Calu3 (cell line): ENCODE data around the gene SLC1A2. TPM values are rescaled to one million over a fixed set of nuclear protein-coding genes. Genes with fewer than 3 reads are reported as not detected.

Source experiments
- BruUV-seq: library from RNA; stranded (reverse); fragments of 400-500 nt; replicated peaks from 2 replicates; lab custom pipeline; 2021; lab: Mats Ljungman, UMichigan
- CTCF ChIA-PET: fragments of 300-600 bp; sonication (Branson Sonifier 250); formaldehyde crosslinking; loops from one replicate; lab custom pipeline; 2022; ENCODE audit warnings: antibody characterized with exemption; lab: Charles Lee
- DNase-seq: peaks from one replicate; pipeline ENCODE4 v3.0.0; 2022
- H3K27ac Mint-ChIP-seq: one replicate; pipeline ENCODE4 v1.8.0; 2022; ENCODE audit warnings: mixed read lengths; ENCODE audit not compliant: unreplicated experiment
- H3K27me3 Mint-ChIP-seq: one replicate; pipeline ENCODE4 v1.8.0; 2022; ENCODE audit warnings: mixed read lengths; ENCODE audit not compliant: unreplicated experiment
- H3K36me3 Mint-ChIP-seq: one replicate; pipeline ENCODE4 v1.8.0; 2022; ENCODE audit warnings: mild to moderate bottlenecking, moderate library complexity, mixed read lengths; ENCODE audit not compliant: insufficient read depth, unreplicated experiment
- H3K4me1 Mint-ChIP-seq: one replicate; pipeline ENCODE4 v1.8.0; 2022; ENCODE audit warnings: mild to moderate bottlenecking, low read depth, mixed read lengths; ENCODE audit not compliant: unreplicated experiment
- H3K4me3 Mint-ChIP-seq: one replicate; pipeline ENCODE4 v1.8.0; 2022; ENCODE audit warnings: mild to moderate bottlenecking, low read depth, moderate library complexity, mixed read lengths; ENCODE audit not compliant: unreplicated experiment
- H3K9me3 Mint-ChIP-seq: one replicate; pipeline ENCODE4 v1.8.0; 2022; ENCODE audit warnings: low read depth, mixed read lengths; ENCODE audit not compliant: unreplicated experiment
- intact Hi-C: fragments of 100-400 bp; cut with micrococcal nuclease; formaldehyde crosslinking; loops from one replicate; pipeline ENCODE4 v1.10.0; 2022; ENCODE audit not compliant: unreplicated experiment
- total RNA-seq: library from RNA; stranded (reverse); gene quantifications from 2 replicates; pipeline ENCODE4 v1.2.3, GENCODE V29; 2022
- TF ChIP-seq, protein P1 (sequence below): fragments of 200-600 bp; IDR thresholded peaks from one replicate; pipeline ENCODE4 v1.8.0; 2022; ENCODE audit warnings: antibody characterized with exemption; ENCODE audit not compliant: unreplicated experiment

SLC1A2 gene
- total RNA-seq, 1 experiment from 2014 or later, result 0.40 TPM

- intact Hi-C loops, result no loop called here
- Mint-ChIP-seq H3K27me3 (no peaks in the 10 kb centered on the region), H3K9me3 (no peaks in the 10 kb centered on the region), H3K4me3 (no peak overlapping the region), H3K4me1 (peaks cover 21% of the 10 kb centered on the region), H3K27ac (no peak overlapping the region), H3K36me3 (no peaks in the 10 kb centered on the region)
- CTCF ChIA-PET, result no interaction called here
- no TSS peak for BruUV-seq
- no peak for DNase-seq
- TF ChIP-seq, protein P1, sequence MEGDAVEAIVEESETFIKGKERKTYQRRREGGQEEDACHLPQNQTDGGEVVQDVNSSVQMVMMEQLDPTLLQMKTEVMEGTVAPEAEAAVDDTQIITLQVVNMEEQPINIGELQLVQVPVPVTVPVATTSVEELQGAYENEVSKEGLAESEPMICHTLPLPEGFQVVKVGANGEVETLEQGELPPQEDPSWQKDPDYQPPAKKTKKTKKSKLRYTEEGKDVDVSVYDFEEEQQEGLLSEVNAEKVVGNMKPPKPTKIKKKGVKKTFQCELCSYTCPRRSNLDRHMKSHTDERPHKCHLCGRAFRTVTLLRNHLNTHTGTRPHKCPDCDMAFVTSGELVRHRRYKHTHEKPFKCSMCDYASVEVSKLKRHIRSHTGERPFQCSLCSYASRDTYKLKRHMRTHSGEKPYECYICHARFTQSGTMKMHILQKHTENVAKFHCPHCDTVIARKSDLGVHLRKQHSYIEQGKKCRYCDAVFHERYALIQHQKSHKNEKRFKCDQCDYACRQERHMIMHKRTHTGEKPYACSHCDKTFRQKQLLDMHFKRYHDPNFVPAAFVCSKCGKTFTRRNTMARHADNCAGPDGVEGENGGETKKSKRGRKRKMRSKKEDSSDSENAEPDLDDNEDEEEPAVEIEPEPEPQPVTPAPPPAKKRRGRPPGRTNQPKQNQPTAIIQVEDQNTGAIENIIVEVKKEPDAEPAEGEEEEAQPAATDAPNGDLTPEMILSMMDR, result no peak
Observed at GRCh38 chr11:35290876-35291275, 128.5 kb downstream of the SLC1A2 start.

DNA sequence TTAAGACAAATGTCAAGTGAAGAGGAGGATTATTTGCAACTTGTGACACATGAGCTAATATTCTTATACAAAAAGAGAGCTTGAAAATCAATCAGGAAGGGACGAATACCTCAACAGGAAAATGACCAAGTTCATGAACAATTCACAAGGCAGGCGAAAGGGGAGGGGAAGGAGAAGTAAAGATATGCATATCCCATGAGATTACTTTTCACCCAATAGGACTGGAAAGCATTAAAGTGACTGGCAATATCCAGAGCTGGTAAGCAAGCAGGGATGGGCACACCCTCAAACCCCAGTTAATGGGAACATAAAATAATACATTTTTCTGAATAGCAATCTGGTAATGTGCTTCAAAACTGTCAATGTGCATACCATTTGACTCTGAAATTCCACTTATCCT is 129.5 kb downstream of the SLC1A2 start:
- no peak overlapping the region for H3K27ac Mint-ChIP-seq
- intact Hi-C loops, result no loop called here
- no peaks in the 10 kb centered on the region for H3K9me3 Mint-ChIP-seq
- BruUV-seq, result no TSS peak
- no peaks in the 10 kb centered on the region for H3K36me3 Mint-ChIP-seq
- H3K27me3 Mint-ChIP-seq, result no peaks in the 10 kb centered on the region
- no peak for DNase-seq
- TF ChIP-seq, protein P1, result no peak
- no peak overlapping the region for H3K4me3 Mint-ChIP-seq
- H3K4me1 Mint-ChIP-seq, result peaks cover 21% of the 10 kb centered on the region
- CTCF ChIA-PET, result interaction anchor here (0.6 kb wide), 1 partner anchor 135 kb away, joined by 3 read pairs; no protein-coding TSS in a partner anchor

DNA sequence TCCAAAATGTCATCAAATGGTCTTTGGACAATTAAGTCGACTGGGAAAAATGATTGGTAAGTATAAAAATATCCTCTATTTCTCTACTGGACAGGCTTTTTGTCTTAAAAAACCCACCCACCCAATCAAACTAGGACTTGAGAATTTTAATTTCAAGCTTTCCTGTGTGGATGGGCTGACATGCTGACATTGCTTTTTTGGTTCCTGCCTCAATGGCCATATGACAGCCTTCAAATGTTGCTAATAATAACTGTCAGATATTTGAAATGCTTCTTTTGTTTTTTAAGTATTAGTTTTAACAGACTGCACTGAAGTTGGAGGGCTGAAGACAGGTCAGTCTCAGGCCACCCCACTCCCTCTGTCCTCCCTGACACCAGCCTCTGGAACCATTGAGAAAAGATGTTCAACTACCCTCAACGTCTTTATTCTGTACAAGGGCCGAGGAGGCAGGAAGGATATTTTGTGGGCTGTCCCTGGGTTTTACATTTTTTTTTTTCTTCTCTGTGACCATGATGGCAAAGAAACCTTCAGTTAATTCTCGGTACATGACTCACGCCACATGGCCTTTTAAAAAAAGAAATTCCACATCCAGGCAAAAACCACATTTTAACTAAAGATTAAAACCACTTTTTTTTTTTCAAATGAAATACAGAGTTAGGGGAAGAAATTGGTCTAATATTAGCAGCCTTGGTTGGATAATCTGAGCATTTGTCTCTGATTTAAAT is 130.4 kb downstream of the SLC1A2 start:
- H3K27me3 Mint-ChIP-seq, result no peaks in the 10 kb centered on the region
- DNase-seq, result no peak
- intact Hi-C loops, result no loop called here
- no peaks in the 10 kb centered on the region for H3K9me3 Mint-ChIP-seq
- H3K4me1 Mint-ChIP-seq, result peaks cover 21% of the 10 kb centered on the region
- TF ChIP-seq, protein P1, result no peak
- H3K4me3 Mint-ChIP-seq, result no peak overlapping the region
- no peak overlapping the region for H3K27ac Mint-ChIP-seq
- no peaks in the 10 kb centered on the region for H3K36me3 Mint-ChIP-seq
- CTCF ChIA-PET, result interaction anchor here (0.6 kb wide), 1 partner anchor 134 kb away, joined by 3 read pairs; no protein-coding TSS in a partner anchor
- BruUV-seq, result no TSS peak

DNA sequence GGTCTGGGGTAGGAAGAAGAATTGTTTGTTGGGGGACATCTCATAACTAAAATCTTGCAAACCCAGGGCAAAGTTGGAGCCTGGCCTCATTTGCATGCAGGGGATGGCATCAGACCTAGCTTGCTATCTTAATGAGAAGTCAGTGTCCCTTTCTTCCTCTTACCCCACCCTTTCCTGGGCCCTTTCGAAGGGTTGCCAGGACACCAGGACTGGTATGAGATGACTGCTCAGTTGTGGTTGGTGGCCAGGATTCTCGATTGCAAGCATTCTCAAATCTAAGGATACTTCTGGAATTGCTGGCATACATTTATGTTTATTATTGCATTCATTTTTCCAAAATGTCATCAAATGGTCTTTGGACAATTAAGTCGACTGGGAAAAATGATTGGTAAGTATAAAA is 131.0 kb downstream of the SLC1A2 start:
- no peaks in the 10 kb centered on the region for H3K27me3 Mint-ChIP-seq
- CTCF ChIA-PET, result no interaction called here
- H3K4me3 Mint-ChIP-seq, result no peak overlapping the region
- peaks cover 16% of the 10 kb centered on the region for H3K4me1 Mint-ChIP-seq
- TF ChIP-seq, protein P1, result no peak
- no TSS peak for BruUV-seq
- no peaks in the 10 kb centered on the region for H3K36me3 Mint-ChIP-seq
- H3K27ac Mint-ChIP-seq, result no peak overlapping the region
- intact Hi-C loops, result no loop called here
- no peaks in the 10 kb centered on the region for H3K9me3 Mint-ChIP-seq
- DNase-seq, result no peak
